ENCODE measurements around the gene SPG11. TPM values are rescaled to one million over a fixed set of nuclear protein-coding genes. Genes with fewer than 3 reads are reported as not detected.
"Not testable (repeated sequence)": the region's sequence is repeated elsewhere in the genome, so short reads cannot be mapped to it uniquely, and the experiment has no call there.

SPG11 gene
- polyA plus RNA-seq, 12 donors = 32.7 to 87.2 (median 38.9) TPM; not detected in 1

GRCh38 chr15:44636976-44637375 lies 26.5 kb downstream of the SPG11 start:
- DNase-seq = no peak

- no peak for DNase-seq
Measured at GRCh38 chr15:44633603-44634002, 29.9 kb downstream of the SPG11 start.

GRCh38 chr15:44625286-44625685 lies 38.2 kb downstream of the SPG11 start:
- not testable (repeated sequence) for DNase-seq

DNA sequence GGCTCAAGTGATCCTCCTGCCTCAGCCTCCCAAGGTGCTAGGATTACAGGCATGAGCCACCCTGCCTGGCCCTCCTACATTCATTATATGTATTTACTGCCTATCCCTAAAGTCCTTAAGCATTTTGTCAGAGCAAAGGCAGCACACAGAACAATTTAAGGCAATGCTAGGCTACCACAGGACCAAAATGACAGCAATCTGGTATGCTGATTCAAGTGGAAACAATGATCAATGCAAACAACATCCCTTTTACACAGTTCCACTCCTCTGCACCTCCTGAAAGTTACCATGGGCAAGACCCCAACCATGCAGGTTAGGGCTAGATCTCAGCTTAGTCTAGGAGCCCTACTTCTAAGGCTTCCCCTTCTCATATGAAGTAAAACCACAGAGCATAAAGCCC lies 40.3 kb downstream of the SPG11 start:
- no peak for DNase-seq

GRCh38 chr15:44620081-44620480 lies 43.4 kb downstream of the SPG11 start:
- DNase-seq = no peak

DNA sequence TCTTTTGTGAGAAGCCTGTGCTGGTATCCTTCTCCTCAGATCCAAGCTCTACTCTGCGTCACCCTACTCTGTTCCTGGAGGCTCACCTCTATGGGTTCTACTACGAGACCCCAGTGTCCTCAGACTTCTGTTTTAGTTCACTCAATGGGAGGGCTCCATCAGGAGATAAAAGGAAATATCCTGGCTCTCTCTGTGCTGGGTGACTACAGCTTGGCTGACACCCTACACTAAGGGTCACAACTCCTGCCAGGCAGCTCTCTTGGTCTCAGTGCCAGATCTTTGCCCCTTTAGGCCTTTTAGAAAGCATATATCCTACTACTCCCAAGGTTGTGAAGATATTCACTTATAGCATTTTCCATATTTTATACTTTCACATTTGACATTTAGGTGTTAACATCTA lies 46.5 kb downstream of the SPG11 start:
- DNase-seq = no peak

GRCh38 chr15:44606740-44607139 lies 56.7 kb downstream of the SPG11 start:
- no peak for DNase-seq

DNA sequence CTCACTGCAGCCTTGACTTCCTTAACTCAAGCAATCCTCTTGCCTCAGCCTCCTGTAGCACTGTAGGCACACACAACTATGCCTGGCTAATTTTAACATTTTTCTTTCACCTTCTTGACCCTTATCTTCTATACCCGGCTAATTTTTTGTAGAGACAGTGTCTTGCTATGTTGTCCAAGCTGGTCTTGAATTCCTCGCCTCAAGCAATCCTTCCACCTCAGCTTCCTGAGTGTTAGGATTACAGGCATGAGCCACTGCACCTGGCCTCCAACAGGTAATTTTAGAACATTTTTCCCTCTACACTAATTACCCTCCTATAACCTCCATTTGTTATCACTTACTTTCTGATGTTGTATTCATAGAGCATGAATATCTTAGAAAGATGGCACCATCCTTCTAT lies 60.3 kb downstream of the SPG11 start:
- no peak for DNase-seq

- DNase-seq = no peak
Measured at GRCh38 chr15:44598892-44599291, 64.6 kb downstream of the SPG11 start.

DNA sequence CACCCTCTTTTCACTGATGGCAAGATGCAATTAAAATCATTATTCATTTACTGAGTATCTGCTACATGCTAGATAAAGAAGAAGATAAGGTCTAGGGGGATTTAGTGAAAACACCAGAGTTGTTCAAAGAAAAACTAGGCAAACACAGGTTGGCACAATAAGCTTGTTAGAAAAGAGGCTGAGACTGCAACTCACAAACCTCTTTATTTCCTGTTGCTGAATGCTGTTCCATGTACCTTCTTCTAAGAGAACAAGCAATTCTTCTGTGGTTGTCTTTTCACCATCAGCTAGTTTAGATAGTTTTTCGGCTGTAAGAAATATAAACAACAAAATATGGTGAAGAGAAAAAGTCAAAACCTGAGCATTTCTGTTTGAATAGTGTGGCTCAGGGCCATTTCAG lies 65.4 kb downstream of the SPG11 start:
- no peak for DNase-seq

DNA sequence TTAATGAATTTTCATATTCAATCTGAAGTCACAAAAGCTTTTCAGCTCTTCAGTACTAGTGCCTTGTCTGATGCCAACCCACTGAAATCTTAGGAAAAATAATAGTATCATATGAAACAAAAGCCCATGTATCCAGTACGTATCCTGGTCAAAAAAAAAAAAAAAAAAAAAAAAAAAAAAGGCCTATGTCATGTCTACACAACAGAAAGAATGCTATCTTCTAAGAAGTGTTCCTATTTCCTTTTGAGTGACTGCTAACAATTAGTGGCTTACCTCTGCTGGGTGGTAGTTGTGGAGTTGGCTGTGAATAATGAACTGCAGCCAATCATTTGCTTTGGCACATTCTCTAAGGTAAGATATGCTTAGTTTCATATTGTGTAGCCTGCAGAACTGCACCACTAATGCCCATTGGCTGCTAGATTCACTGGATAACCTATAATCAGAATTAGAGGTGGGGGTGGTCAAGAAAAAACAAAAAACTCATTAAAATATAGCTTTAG lies 66.9 kb downstream of the SPG11 start:
- DNase-seq = no peak

GRCh38 chr15:44595656-44596510 lies 67.6 kb downstream of the SPG11 start:
- DNase-seq = no peak

GRCh38 chr15:44595246-44595645 lies 68.2 kb downstream of the SPG11 start:
- DNase-seq = no peak

- no peak for DNase-seq
Measured at GRCh38 chr15:44593042-44593736, 70.3 kb downstream of the SPG11 start.

DNA sequence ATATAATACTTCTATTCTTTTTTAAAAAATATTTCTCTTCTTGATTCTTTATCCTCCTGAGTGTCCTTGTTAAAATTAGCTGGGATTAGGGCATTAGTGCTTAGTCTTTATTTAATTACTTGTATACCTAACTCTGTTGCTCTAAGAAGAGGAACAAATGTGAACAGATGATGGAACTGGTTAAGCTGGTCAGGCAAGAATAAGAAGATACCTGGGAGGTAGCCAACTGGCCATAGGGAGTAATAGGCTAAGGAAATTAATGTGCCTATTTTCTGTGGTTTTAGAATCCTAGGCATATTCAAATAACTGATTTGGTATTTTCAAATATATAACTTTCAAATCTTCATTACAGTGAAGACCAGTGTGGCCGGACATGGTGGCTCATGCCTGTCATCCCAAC lies 72.1 kb downstream of the SPG11 start:
- DNase-seq = no peak

- no peak for DNase-seq
Measured at GRCh38 chr15:44588541-44588940, 74.9 kb downstream of the SPG11 start.

DNA sequence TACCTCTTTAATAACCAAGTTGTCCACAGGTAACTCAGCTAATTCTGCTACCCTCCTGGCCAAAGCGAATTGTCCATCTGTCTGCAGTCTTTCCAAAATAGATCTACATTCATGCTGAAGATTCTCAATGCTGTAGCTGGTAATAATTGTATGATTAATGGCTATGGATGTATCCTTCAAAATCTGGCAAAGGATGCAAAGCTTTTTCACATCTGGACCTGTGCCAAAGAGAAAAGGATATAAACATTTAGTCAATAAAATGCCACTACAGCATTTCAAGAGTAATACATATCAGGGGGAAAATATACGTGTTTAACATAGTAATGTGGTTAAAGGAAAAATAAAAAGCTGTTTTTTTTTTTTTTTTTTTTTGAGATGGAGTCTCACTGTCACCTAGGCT lies 77.8 kb downstream of the SPG11 start:
- DNase-seq = no peak

- DNase-seq = no peak
Measured at GRCh38 chr15:44584162-44584749, 79.2 kb downstream of the SPG11 start.

- no peak for DNase-seq
Measured at GRCh38 chr15:44580105-44580504, 83.4 kb downstream of the SPG11 start.

GRCh38 chr15:44574734-44575133 lies 88.7 kb downstream of the SPG11 start:
- no peak for DNase-seq

GRCh38 chr15:44573386-44573785 lies 90.1 kb downstream of the SPG11 start:
- no peak for DNase-seq

DNA sequence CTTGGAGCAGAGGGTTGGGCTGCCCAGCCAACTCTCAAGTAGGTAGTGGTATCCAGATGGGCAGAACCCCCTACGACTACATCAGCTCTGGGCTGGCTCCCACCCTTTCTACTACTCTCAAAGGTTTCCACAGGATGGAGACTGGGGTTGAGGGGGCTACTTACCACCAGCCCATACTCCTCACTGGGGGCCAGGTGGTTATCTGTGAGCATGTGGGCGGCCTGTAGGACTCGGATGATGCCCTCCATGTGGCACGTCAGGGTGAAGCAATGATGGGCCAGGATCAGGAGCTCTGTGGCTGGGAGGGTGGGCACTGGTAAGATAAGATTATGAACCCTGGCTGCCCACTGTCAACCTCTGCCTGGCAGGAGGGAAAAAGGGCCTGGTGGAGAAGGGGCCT lies 93.1 kb downstream of the SPG11 start:
- no peak for DNase-seq

GRCh38 chr15:44569316-44569715 lies 94.1 kb downstream of the SPG11 start:
- DNase-seq = no peak

All from muscle of arm (tissue), 12 donors.